Activated naive CD4-positive, alpha-beta T cell treated with anti-CD3 and anti-CD28 coated beads, Interleukin-2, amount 50 U/mL, for 16 hours (primary cell): Measurements from ENCODE around the gene SHISA4.

ENCODE experiments used
- DNase-seq: peaks from one replicate; pipeline ENCODE4 v3.0.0-alpha.2; 2020

Gene SHISA4

GRCh38 chr1:201882665-201883132, 6.0 kb upstream of the SHISA4 start:
- no peak for DNase-seq

GRCh38 chr1:201883266-201883665, 5.4 kb upstream of the SHISA4 start:
- no peak for DNase-seq

GRCh38 chr1:201883786-201884185, 4.9 kb upstream of the SHISA4 start:
- DNase-seq = no peak

GRCh38 chr1:201884425-201884824, 4.3 kb upstream of the SHISA4 start:
- no peak for DNase-seq

GRCh38 chr1:201885531-201886075, 3.1 kb upstream of the SHISA4 start:
- no peak for DNase-seq

- no peak for DNase-seq
Measured at GRCh38 chr1:201886103-201886885, 2.4 kb upstream of the SHISA4 start.

- DNase-seq = no peak
Measured at GRCh38 chr1:201887116-201887866, 1.4 kb upstream of the SHISA4 start.

- no peak for DNase-seq
Measured at GRCh38 chr1:201889090-201889968, 631 bp downstream of the SHISA4 start.

- DNase-seq = no peak
Measured at GRCh38 chr1:201890223-201890622, 1.5 kb downstream of the SHISA4 start.

- DNase-seq = no peak
Measured at GRCh38 chr1:201890806-201891450, 2.2 kb downstream of the SHISA4 start.

- no peak for DNase-seq
Measured at GRCh38 chr1:201891451-201892045, 2.9 kb downstream of the SHISA4 start.

GRCh38 chr1:201892211-201892610, 3.5 kb downstream of the SHISA4 start:
- no peak for DNase-seq

GRCh38 chr1:201893431-201893830, 4.7 kb downstream of the SHISA4 start:
- no peak for DNase-seq

- no peak for DNase-seq
Measured at GRCh38 chr1:201894343-201895119, 5.8 kb downstream of the SHISA4 start.

- DNase-seq = no peak
Measured at GRCh38 chr1:201895120-201895665, 6.5 kb downstream of the SHISA4 start.

GRCh38 chr1:201895913-201896807, 7.5 kb downstream of the SHISA4 start:
- peak; percentile 78 for DNase-seq

GRCh38 chr1:201896951-201897391, 8.3 kb downstream of the SHISA4 start:
- DNase-seq = no peak

GRCh38 chr1:201898240-201898894, 9.7 kb downstream of the SHISA4 start:
- no peak for DNase-seq

- no peak for DNase-seq
Measured at GRCh38 chr1:201898992-201899391, 10.3 kb downstream of the SHISA4 start.
